ENCODE measurements around the gene SLC9A3.

The SLC9A3 gene

DNA sequence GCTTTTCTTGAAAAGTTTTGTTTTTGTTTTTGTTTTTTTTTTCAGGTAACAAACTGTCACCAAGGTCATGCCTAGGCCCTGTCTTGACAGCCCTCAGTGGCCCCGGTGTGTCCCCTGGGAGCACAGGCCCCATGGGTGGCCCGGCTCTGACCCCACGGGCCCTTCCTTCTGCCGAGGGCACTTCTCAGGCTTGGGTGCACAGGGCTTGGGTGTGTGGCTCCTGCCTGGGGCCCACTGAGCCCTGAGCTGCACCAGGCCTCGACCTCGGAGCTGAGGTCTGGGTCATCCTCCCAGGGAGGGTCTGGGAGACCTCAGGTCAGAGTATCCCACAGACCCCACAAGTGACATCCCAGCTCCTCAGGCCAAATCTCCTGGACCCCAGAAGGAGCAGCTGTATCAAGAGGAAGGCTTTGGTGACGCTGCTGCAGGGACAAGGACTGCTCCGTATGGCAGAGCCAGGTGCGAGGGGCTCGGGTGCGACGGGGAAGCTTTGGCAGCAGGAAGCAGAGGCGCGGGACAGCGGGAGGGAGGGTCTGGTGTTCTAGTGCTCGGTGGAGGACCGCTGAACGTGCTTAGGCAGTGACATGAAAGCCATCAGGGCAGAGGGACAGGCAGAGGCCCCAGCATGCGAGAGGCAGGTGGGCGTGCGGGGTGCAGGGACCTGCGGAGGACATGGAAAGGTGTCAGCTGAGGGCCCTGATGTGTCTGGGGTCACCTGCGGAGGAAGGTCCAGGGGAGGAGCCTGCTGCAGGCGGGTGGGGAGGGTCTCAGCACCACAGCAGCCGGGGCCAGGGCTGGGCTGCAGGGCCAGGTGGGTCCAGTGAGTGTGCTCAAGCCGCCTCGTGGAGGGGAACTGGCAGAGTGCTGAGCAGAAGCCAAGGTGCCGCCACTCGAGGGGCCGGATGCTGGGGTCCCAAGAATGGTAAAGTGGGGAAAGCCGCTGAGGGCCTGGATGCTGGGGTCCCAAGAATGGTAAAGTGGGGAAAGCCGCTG is 18.4 kb upstream of the SLC9A3 start:
- H3K27me3 ChIP-seq (ENCODE audit: control insufficient read depth in 1 of 2, insufficient read depth in 2 of 2, low read length in 2 of 2): peaks cover 0 to 34% of the 10 kb centered on the region in 2 donors

DNA sequence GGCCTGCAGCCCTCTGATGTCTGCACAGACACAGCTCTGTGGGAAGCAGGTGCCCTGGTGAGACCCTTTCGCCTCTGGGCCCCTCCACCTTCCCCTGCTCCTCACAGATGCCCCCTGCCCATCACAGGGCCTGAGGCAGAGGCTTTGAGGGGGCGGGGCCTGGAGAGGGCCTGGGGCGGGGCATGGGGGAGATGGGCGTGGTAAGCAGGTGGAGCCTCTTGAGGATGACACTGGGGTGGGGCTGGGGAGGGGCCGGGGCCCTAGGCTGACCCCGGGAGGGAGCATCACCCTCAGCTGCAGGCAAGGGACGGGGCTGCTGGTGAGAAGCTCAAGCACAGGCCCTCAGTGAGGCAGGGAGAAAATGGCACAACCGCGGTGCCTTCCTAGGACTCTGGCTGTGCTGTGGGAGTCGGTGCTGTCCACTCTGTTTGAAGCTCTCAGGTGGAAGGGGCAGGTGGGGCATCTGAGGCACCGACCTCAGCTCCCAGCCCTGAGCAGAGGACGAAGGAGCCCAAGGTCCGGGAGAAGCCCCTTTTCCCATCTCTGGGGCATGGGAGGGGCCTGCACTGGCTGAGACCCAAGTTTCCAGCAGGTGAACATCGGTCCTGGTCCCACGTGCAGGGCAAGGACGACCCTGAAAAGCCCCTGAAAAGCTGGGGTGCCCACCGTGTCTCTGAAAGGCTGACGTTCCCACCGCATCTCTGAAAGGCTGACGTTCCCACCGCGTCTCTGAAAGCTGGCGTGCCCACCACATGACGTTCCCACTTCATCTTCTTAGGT is 17.5 kb upstream of the SLC9A3 start:
- peaks cover 0 to 25% of the 10 kb centered on the region in 2 donors for H3K27me3 ChIP-seq (ENCODE audit: control insufficient read depth in 1 of 2, insufficient read depth in 2 of 2, low read length in 2 of 2)
- H3K4me3 ChIP-seq (ENCODE audit: low read depth in 1 of 2, low read length in 2 of 2): no peak overlapping the region
- H3K27ac ChIP-seq (ENCODE audit: low read depth, low read length): no peak overlapping the region
- H3K9ac ChIP-seq (ENCODE audit: low read length): no peak overlapping the region
- H3K36me3 ChIP-seq (ENCODE audit: insufficient read depth, low read length): no peaks in the 10 kb centered on the region
- H3K9me3 ChIP-seq (ENCODE audit: low read length): no peaks in the 10 kb centered on the region
- H3K4me1 ChIP-seq (ENCODE audit: insufficient read depth, low read length): no peaks in the 10 kb centered on the region

More for the DNA sequence above, 18.4 kb upstream of the SLC9A3 start:
- H3K9me3 ChIP-seq (ENCODE audit: low read length): no peaks in the 10 kb centered on the region
- no peak overlapping the region for H3K27ac ChIP-seq (ENCODE audit: low read depth, low read length)
- no peaks in the 10 kb centered on the region for H3K4me1 ChIP-seq (ENCODE audit: insufficient read depth, low read length)
- H3K9ac ChIP-seq (ENCODE audit: low read length): no peak overlapping the region
- no peaks in the 10 kb centered on the region for H3K36me3 ChIP-seq (ENCODE audit: insufficient read depth, low read length)
- H3K4me3 ChIP-seq (ENCODE audit: low read depth in 1 of 2, low read length in 2 of 2): no peak overlapping the region

- no peaks in the 10 kb centered on the region for H3K9me3 ChIP-seq (ENCODE audit: low read length)
- H3K4me3 ChIP-seq (ENCODE audit: low read depth in 1 of 2, low read length in 2 of 2): no peak overlapping the region
- no peaks in the 10 kb centered on the region for H3K4me1 ChIP-seq (ENCODE audit: insufficient read depth, low read length)
- no peaks in the 10 kb centered on the region for H3K36me3 ChIP-seq (ENCODE audit: insufficient read depth, low read length)
- H3K27me3 ChIP-seq (ENCODE audit: control insufficient read depth in 1 of 2, insufficient read depth in 2 of 2, low read length in 2 of 2): peaks cover 0 to 25% of the 10 kb centered on the region in 2 donors
- no peak overlapping the region for H3K9ac ChIP-seq (ENCODE audit: low read length)
- H3K27ac ChIP-seq (ENCODE audit: low read depth, low read length): no peak overlapping the region
These were observed 16.8 kb upstream of the SLC9A3 start for GRCh38 chr5:540906-541538.

- Histone ChIP-seq H3K27ac (ENCODE audit: low read depth, low read length) (no peak overlapping the region), H3K27me3 (ENCODE audit: control insufficient read depth in 1 of 2, insufficient read depth in 2 of 2, low read length in 2 of 2) (peaks cover 0 to 25% of the 10 kb centered on the region in 2 donors), H3K9ac (ENCODE audit: low read length) (no peak overlapping the region), H3K4me1 (ENCODE audit: insufficient read depth, low read length) (no peaks in the 10 kb centered on the region), H3K4me3 (ENCODE audit: low read depth in 1 of 2, low read length in 2 of 2) (no peak overlapping the region), H3K36me3 (ENCODE audit: insufficient read depth, low read length) (no peaks in the 10 kb centered on the region), H3K9me3 (ENCODE audit: low read length) (no peaks in the 10 kb centered on the region)
These were observed 16.0 kb upstream of the SLC9A3 start for GRCh38 chr5:540071-540905.

DNA sequence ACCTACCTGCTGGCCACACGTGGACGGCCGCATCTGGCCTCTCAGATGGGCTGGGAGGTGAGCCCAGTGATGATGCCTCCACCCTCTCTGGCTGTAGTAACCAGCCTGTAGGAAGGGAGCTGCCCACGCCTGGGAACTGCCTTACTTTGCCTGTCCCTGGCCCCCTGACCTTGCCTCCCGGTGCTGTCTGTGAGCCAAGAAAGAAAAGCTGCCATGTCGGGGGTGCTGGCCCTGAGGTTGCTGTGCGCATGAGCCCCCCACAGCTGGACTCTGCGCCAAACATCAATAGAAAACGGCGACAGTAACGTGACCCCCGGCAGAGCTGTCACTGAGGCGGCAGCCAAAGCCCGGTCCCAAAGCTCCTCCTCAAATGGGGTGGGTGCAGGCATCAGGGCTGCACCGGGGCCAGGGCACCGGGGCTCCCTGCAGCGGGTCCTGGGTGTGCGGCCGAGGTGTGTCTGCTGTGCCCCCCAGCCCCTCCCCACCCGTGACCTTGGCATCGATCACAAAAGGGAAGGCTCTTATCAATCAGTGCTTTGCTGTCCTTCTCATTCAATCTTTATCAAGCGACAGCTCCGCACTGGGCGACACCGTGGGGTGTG is 15.3 kb upstream of the SLC9A3 start:
- H3K27me3 ChIP-seq (ENCODE audit: control insufficient read depth in 1 of 2, insufficient read depth in 2 of 2, low read length in 2 of 2): peaks cover 0 to 32% of the 10 kb centered on the region in 2 donors
- H3K9me3 ChIP-seq (ENCODE audit: low read length): no peaks in the 10 kb centered on the region
- H3K4me1 ChIP-seq (ENCODE audit: insufficient read depth, low read length): no peaks in the 10 kb centered on the region
- H3K36me3 ChIP-seq (ENCODE audit: insufficient read depth, low read length): no peaks in the 10 kb centered on the region
- no peak overlapping the region for H3K27ac ChIP-seq (ENCODE audit: low read depth, low read length)
- no peak overlapping the region for H3K4me3 ChIP-seq (ENCODE audit: low read depth in 1 of 2, low read length in 2 of 2)
- H3K9ac ChIP-seq (ENCODE audit: low read length): no peak overlapping the region

- no peak overlapping the region for H3K27ac ChIP-seq (ENCODE audit: low read depth, low read length)
- H3K36me3 ChIP-seq (ENCODE audit: insufficient read depth, low read length): no peaks in the 10 kb centered on the region
- peaks cover 0 to 39% of the 10 kb centered on the region in 2 donors for H3K27me3 ChIP-seq (ENCODE audit: control insufficient read depth in 1 of 2, insufficient read depth in 2 of 2, low read length in 2 of 2)
- no peaks in the 10 kb centered on the region for H3K9me3 ChIP-seq (ENCODE audit: low read length)
- no peak overlapping the region for H3K9ac ChIP-seq (ENCODE audit: low read length)
- H3K4me1 ChIP-seq (ENCODE audit: insufficient read depth, low read length): no peaks in the 10 kb centered on the region
- no peak overlapping the region for H3K4me3 ChIP-seq (ENCODE audit: low read depth in 1 of 2, low read length in 2 of 2)
These were observed 14.7 kb upstream of the SLC9A3 start for GRCh38 chr5:538801-539468.

- H3K4me3 ChIP-seq (ENCODE audit: low read depth in 1 of 2, low read length in 2 of 2): no peak overlapping the region
- no peak overlapping the region for H3K9ac ChIP-seq (ENCODE audit: low read length)
- H3K36me3 ChIP-seq (ENCODE audit: insufficient read depth, low read length): no peaks in the 10 kb centered on the region
- no peaks in the 10 kb centered on the region for H3K9me3 ChIP-seq (ENCODE audit: low read length)
- H3K27ac ChIP-seq (ENCODE audit: low read depth, low read length): no peak overlapping the region
- H3K4me1 ChIP-seq (ENCODE audit: insufficient read depth, low read length): no peaks in the 10 kb centered on the region
- H3K27me3 ChIP-seq (ENCODE audit: control insufficient read depth in 1 of 2, insufficient read depth in 2 of 2, low read length in 2 of 2): peaks cover 0 to 45% of the 10 kb centered on the region in 2 donors
These were observed 14.1 kb upstream of the SLC9A3 start for GRCh38 chr5:538271-538771.

DNA sequence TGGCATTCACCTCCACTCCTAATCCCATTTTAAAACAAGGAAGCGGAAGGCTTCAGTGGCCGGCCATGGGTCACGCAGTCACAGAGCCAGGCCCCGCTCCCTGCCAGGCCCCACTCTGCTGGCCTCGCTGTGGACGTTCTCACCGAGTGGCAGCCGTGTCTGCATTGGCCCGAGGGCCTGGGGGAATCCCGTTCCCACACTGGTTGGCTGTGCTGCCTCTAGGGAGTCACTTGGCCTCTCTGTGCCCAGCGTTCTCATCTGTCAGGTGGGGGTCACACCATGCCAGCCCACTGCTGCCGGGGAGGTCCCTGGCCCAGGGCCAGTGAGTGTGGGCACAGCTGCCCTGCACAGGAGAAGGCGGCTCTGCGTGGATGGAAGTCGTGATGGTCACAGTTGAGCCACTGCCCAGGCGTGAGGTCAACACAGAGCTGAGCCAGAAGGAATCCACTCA is 13.4 kb upstream of the SLC9A3 start:
- Histone ChIP-seq H3K27ac (ENCODE audit: low read depth, low read length) (no peak overlapping the region), H3K27me3 (ENCODE audit: control insufficient read depth in 1 of 2, insufficient read depth in 2 of 2, low read length in 2 of 2) (peaks cover 0 to 51% of the 10 kb centered on the region in 2 donors), H3K4me3 (ENCODE audit: low read depth in 1 of 2, low read length in 2 of 2) (no peak overlapping the region), H3K9ac (ENCODE audit: low read length) (no peak overlapping the region), H3K4me1 (ENCODE audit: insufficient read depth, low read length) (no peaks in the 10 kb centered on the region), H3K9me3 (ENCODE audit: low read length) (no peaks in the 10 kb centered on the region), H3K36me3 (ENCODE audit: insufficient read depth, low read length) (no peaks in the 10 kb centered on the region)

- no peak overlapping the region for H3K9ac ChIP-seq (ENCODE audit: low read length)
- H3K27ac ChIP-seq (ENCODE audit: low read depth, low read length): no peak overlapping the region
- no peak overlapping the region for H3K4me3 ChIP-seq (ENCODE audit: low read depth in 1 of 2, low read length in 2 of 2)
- H3K27me3 ChIP-seq (ENCODE audit: control insufficient read depth in 1 of 2, insufficient read depth in 2 of 2, low read length in 2 of 2): peaks cover 0 to 57% of the 10 kb centered on the region in 2 donors
- H3K9me3 ChIP-seq (ENCODE audit: low read length): no peaks in the 10 kb centered on the region
- H3K4me1 ChIP-seq (ENCODE audit: insufficient read depth, low read length): no peaks in the 10 kb centered on the region
- H3K36me3 ChIP-seq (ENCODE audit: insufficient read depth, low read length): no peaks in the 10 kb centered on the region
These were observed 12.8 kb upstream of the SLC9A3 start for GRCh38 chr5:537098-537497.
